Fibroblast of lung (primary cell): ENCODE data around the gene PPP2R5D. TPM values are rescaled to one million over a fixed set of nuclear protein-coding genes. Genes with fewer than 3 reads are reported as not detected.
A peak's percentile ranks its signal among the peaks of the same experiment; 100 is the strongest.
"Not testable (repeated sequence)": the region's sequence is repeated elsewhere in the genome, so short reads cannot be mapped to it uniquely, and the experiment has no call there.

Experiments used
- DNase-seq, 2 donors: peaks; one replicate each; pipeline versions ENCODE4 v3.0.0 to v3.0.0-alpha.2; 2010; ENCODE audit warnings: low read depth in 2 of 2
- H2AFZ ChIP-seq: 2 replicates; pipeline ENCODE4 v1.5.1; 2012; ENCODE audit warnings: low read length, control low read depth, inconsistent platforms
- H3K27ac ChIP-seq: 2 replicates; pipeline ENCODE4 v1.5.1; 2011; ENCODE audit warnings: low read length, control low read depth; ENCODE audit not compliant: insufficient read depth
- H3K27me3 ChIP-seq: 2 replicates; pipeline ENCODE4 v1.5.1; 2011; ENCODE audit warnings: mild to moderate bottlenecking, low read length; ENCODE audit not compliant: control insufficient read depth, insufficient read depth
- H3K36me3 ChIP-seq: 2 replicates; pipeline ENCODE4 v1.5.1; 2011; ENCODE audit warnings: low read length; ENCODE audit not compliant: control insufficient read depth, insufficient read depth
- H3K4me1 ChIP-seq: 2 replicates; pipeline ENCODE4 v1.5.1; 2011; ENCODE audit warnings: low read length; ENCODE audit not compliant: control insufficient read depth, insufficient read depth; ENCODE audit errors: extremely low read depth
- H3K4me2 ChIP-seq: 2 replicates; pipeline ENCODE4 v1.5.1; 2011; ENCODE audit warnings: low read length, control low read depth; ENCODE audit not compliant: insufficient read depth; ENCODE audit errors: extremely low read depth
- H3K4me3 ChIP-seq, 4 experiments: fragments of 200-600 bp in 1 of 4; sonication (generic) in 1 of 4; replicated peaks in 1 of 4; 2 replicates each; pipeline ENCODE4 v1.5.1; 2011 to 2016; ENCODE audit warnings: low read length in 4 of 4, low read depth in 3 of 4, mild to moderate bottlenecking in 3 of 4, control low read depth in 2 of 4, inconsistent platforms in 1 of 4, mixed read lengths in 1 of 4; ENCODE audit not compliant: insufficient read depth in 1 of 4; ENCODE audit errors: control extremely low read depth in 1 of 4
- H3K79me2 ChIP-seq: 2 replicates; pipeline ENCODE4 v1.5.1; 2012; ENCODE audit warnings: mild to moderate bottlenecking, low read length, inconsistent platforms; ENCODE audit not compliant: control insufficient read depth, insufficient read depth
- H3K9ac ChIP-seq: 2 replicates; pipeline ENCODE4 v1.5.1; 2011; ENCODE audit warnings: mild to moderate bottlenecking, low read length, control low read depth; ENCODE audit not compliant: insufficient read depth
- H3K9me3 ChIP-seq: 2 replicates; pipeline ENCODE4 v1.5.1; 2012; ENCODE audit warnings: low read depth, low read length; ENCODE audit not compliant: control insufficient read depth, insufficient read depth
- H4K20me1 ChIP-seq: 2 replicates; pipeline ENCODE4 v1.5.1; 2011; ENCODE audit warnings: low read length; ENCODE audit not compliant: control insufficient read depth, insufficient read depth; ENCODE audit errors: extremely low read depth
- CTCF ChIP-seq, 2 donors: IDR thresholded peaks in 1 of 2; conservative IDR thresholded peaks in 1 of 2; 1 replicate in 1 of 2; 2 replicates in 1 of 2; pipeline ENCODE4 v1.5.1; 2011 to 2012; ENCODE audit warnings: low read length in 2 of 2, control low read depth in 1 of 2, inconsistent platforms in 1 of 2, low read depth in 1 of 2, mild to moderate bottlenecking in 1 of 2
- EZH2 ChIP-seq: IDR thresholded peaks from 2 replicates; pipeline ENCODE4 v1.5.1; 2012; ENCODE audit warnings: low read length, control low read depth, mild to moderate bottlenecking; ENCODE audit errors: missing control alignments
- polyA plus RNA-seq, 2 donors: library from polyadenylated mRNA; depleted of rRNA in 1 of 2; stranded (reverse) in 1 of 2; unstranded in 1 of 2; fragments of >200 nt; gene quantifications; 2 replicates each; pipeline ENCODE4 v1.2.1, GENCODE V29; 2011 to 2012; ENCODE audit warnings: missing spikeins in 1 of 2
- total RNA-seq: library from RNA; depleted of rRNA; stranded (reverse); fragments of >200 nt; gene quantifications from 2 replicates; pipeline ENCODE4 v1.2.1, GENCODE V29; 2014

PPP2R5D gene
- total and polyA plus RNA-seq, 2 donors (not counting 1 experiment from before 2014, with no cell fraction given), result 27.1 to 39.3 TPM

DNA sequence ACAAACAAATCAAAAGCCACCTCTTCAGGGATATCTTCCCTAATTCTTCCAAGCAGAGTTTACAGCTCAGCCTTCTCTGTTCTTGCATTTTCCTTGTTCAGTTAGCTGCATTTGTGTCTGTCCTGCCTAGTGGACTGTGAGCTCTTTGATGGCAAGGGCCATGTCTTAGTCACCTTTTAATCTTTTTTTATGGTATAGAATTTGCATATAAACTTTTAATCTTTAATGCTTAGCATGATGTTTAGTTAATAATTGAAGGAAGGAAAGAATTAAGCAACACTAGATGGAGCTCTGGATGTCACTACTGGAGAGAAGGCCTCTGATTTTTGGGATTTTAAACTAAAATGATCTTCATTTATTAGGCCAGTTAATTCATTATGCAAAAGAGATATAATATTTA lies 12.1 kb downstream of the PPP2R5D start:
- Histone ChIP-seq H2AFZ (no peak overlapping the region), H3K36me3 (no peaks in the 10 kb centered on the region), H3K9ac (no peak overlapping the region), H3K27ac (no peak overlapping the region), H3K4me1 (no peaks in the 10 kb centered on the region), H3K4me2 (no peak overlapping the region), H3K9me3 (no peaks in the 10 kb centered on the region), H3K4me3 (no peak overlapping the region), H3K27me3 (no peaks in the 10 kb centered on the region), H3K79me2 (no peaks in the 10 kb centered on the region), H4K20me1 (no peaks in the 10 kb centered on the region)
- peak in 1 of 2 donors; percentile 19 for DNase-seq
- TF ChIP-seq CTCF (conservative IDR thresholded peaks at IDR 0.05 in 1 of 2, IDR thresholded peaks at IDR 0.05 in 1 of 2; ENCODE audit: low read depth in 1 of 2, low read length in 2 of 2) (peak in 1 of 2 donors; percentile 22), EZH2 (no peak)

DNA sequence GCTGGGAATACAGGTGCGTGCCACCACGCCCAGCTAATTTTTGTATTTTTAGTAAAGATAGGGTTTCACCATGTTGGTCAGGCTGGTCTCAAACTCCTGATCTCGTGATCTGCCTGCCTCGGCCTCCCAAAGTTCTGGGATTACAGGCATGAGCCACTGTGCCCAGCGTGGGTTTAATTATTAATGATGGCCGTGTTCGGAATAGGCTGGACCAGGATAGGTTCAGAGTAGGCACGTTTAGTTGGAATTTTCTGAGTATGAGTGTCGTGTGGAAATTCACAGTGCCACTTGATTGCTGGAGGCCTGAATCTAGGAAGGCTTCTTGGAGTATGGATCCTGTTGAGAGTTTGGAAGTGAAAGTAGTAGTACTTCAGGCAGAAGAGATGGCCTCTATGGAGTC lies 13.8 kb downstream of the PPP2R5D start:
- not testable (repeated sequence) for H3K36me3 ChIP-seq, H4K20me1 ChIP-seq, H3K9ac ChIP-seq, DNase-seq, H3K79me2 ChIP-seq, H3K9me3 ChIP-seq, H3K4me2 ChIP-seq, H3K27me3 ChIP-seq, H2AFZ ChIP-seq, H3K4me1 ChIP-seq, H3K4me3 ChIP-seq, H3K27ac ChIP-seq

DNA sequence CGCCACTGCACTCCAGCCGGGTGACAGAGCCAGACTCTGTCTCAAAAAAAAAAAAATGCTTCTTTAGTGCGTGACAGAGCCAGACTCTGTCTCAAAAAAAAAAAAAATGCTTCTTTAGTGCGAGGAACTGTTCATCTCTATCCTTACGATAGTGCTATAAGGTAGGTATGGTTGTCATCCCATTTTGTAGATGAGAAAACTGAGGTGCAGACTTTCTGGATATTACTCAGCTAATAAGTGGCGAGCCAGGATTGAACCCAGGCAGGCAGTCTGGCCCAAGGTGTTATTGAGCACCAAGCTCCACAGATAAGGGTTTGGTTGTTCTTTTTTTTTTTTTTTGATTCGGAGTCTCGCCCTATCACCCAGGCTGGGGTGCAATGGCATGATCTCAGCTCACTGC lies 17.5 kb downstream of the PPP2R5D start:
- no peak overlapping the region for H3K9ac ChIP-seq
- no peaks in the 10 kb centered on the region for H3K4me1 ChIP-seq
- H3K4me2 ChIP-seq, result no peak overlapping the region
- H3K27me3 ChIP-seq, result no peaks in the 10 kb centered on the region
- H4K20me1 ChIP-seq, result no peaks in the 10 kb centered on the region
- H3K27ac ChIP-seq, result no peak overlapping the region
- no peak overlapping the region for H3K4me3 ChIP-seq
- H3K79me2 ChIP-seq, result no peaks in the 10 kb centered on the region
- DNase-seq, result no peak
- no peak overlapping the region for H2AFZ ChIP-seq
- TF ChIP-seq CTCF (conservative IDR thresholded peaks at IDR 0.05 in 1 of 2, IDR thresholded peaks at IDR 0.05 in 1 of 2; ENCODE audit: low read depth in 1 of 2, low read length in 2 of 2), result no peak
- TF ChIP-seq EZH2, result no peak
- peaks cover 4% of the 10 kb centered on the region for H3K36me3 ChIP-seq
- H3K9me3 ChIP-seq, result no peaks in the 10 kb centered on the region
